ENCODE results near the gene CELF2.

CELF2 gene

DNA sequence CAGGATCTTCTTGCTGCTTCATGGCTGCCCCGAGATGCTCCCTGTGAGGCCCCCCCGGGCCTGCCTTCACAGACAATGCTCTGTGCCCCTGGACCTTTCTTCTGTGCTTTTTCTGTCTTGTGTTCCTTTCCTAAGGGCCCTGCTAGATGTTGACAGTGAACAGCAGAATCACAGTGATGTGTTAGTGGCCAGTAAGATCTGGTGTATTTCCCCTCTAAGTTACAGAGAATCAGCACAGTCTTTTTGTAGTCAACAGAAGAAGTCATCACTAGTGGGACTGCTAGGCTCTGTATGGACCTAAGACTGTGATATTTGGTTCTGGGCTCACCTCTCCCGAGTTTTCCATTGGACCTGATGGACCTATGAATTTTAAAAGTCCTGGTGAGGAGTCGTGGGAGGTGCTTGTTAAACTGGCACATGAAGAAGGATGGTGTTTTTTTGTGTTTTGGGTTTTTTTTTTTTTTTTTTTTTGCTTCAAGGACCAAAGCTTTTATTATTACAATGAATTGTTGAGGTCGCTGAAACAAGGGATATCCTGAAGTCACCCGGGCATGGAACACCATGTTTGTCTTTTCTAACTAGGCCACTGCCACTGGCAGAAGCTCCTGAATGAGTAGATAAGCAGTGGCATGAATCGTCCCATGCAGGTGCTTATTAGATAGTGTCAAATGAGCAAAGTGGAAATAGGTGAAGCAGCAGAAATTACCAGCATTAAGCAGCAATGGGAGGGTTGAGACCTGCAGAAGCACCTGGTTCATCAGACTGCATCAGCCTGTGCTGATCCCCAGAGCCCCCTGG lies 194.8 kb downstream of the CELF2 start:
- H3K4me3 ChIP-seq (ENCODE audit: low read depth, low read length) = no peak overlapping the region
- no peak overlapping the region for H2AFZ ChIP-seq (ENCODE audit: low read length, unreplicated experiment)
- no peaks in the 10 kb centered on the region for H3K4me1 ChIP-seq (ENCODE audit: control insufficient read depth, insufficient read depth, low read length, unreplicated experiment)
- no peaks in the 10 kb centered on the region for H3K79me2 ChIP-seq (ENCODE audit: control insufficient read depth, insufficient read depth, low read length, unreplicated experiment)
- H3K36me3 ChIP-seq (ENCODE audit: insufficient read depth, low read length) = no peaks in the 10 kb centered on the region
- no peaks in the 10 kb centered on the region for H3K27me3 ChIP-seq (ENCODE audit: insufficient read depth, low read length)
- H3K27ac ChIP-seq (ENCODE audit: low read depth, low read length) = no peak overlapping the region

GRCh38 chr10:11213137-11213536 lies 195.5 kb downstream of the CELF2 start:
- no peak overlapping the region for H3K27ac ChIP-seq (ENCODE audit: low read depth, low read length)
- H3K4me3 ChIP-seq (ENCODE audit: low read depth, low read length) = no peak overlapping the region
- no peaks in the 10 kb centered on the region for H3K27me3 ChIP-seq (ENCODE audit: insufficient read depth, low read length)
- no peaks in the 10 kb centered on the region for H3K4me1 ChIP-seq (ENCODE audit: control insufficient read depth, insufficient read depth, low read length, unreplicated experiment)
- H3K36me3 ChIP-seq (ENCODE audit: insufficient read depth, low read length) = no peaks in the 10 kb centered on the region
- H2AFZ ChIP-seq (ENCODE audit: low read length, unreplicated experiment) = no peak overlapping the region
- no peaks in the 10 kb centered on the region for H3K79me2 ChIP-seq (ENCODE audit: control insufficient read depth, insufficient read depth, low read length, unreplicated experiment)

- no peak overlapping the region for H2AFZ ChIP-seq (ENCODE audit: low read length, unreplicated experiment)
- H3K27ac ChIP-seq (ENCODE audit: low read depth, low read length) = no peak overlapping the region
- H3K36me3 ChIP-seq (ENCODE audit: insufficient read depth, low read length) = no peaks in the 10 kb centered on the region
- H3K79me2 ChIP-seq (ENCODE audit: control insufficient read depth, insufficient read depth, low read length, unreplicated experiment) = no peaks in the 10 kb centered on the region
- no peak overlapping the region for H3K4me3 ChIP-seq (ENCODE audit: low read depth, low read length)
- H3K4me1 ChIP-seq (ENCODE audit: control insufficient read depth, insufficient read depth, low read length, unreplicated experiment) = no peaks in the 10 kb centered on the region
- H3K27me3 ChIP-seq (ENCODE audit: insufficient read depth, low read length) = no peaks in the 10 kb centered on the region
Measured at GRCh38 chr10:11214407-11214806, 196.7 kb downstream of the CELF2 start.

- Histone ChIP-seq H3K27me3 (ENCODE audit: insufficient read depth, low read length) (no peaks in the 10 kb centered on the region), H3K4me3 (ENCODE audit: low read depth, low read length) (no peak overlapping the region), H3K4me1 (ENCODE audit: control insufficient read depth, insufficient read depth, low read length, unreplicated experiment) (no peaks in the 10 kb centered on the region), H3K36me3 (ENCODE audit: insufficient read depth, low read length) (no peaks in the 10 kb centered on the region), H3K27ac (ENCODE audit: low read depth, low read length) (no peak overlapping the region), H2AFZ (ENCODE audit: low read length, unreplicated experiment) (no peak overlapping the region), H3K79me2 (ENCODE audit: control insufficient read depth, insufficient read depth, low read length, unreplicated experiment) (no peaks in the 10 kb centered on the region)
Measured at GRCh38 chr10:11215471-11215870, 197.8 kb downstream of the CELF2 start.

GRCh38 chr10:11217521-11217920 lies 199.8 kb downstream of the CELF2 start:
- H3K4me1 ChIP-seq (ENCODE audit: control insufficient read depth, insufficient read depth, low read length, unreplicated experiment) = no peaks in the 10 kb centered on the region
- H3K4me3 ChIP-seq (ENCODE audit: low read depth, low read length) = no peak overlapping the region
- no peak overlapping the region for H2AFZ ChIP-seq (ENCODE audit: low read length, unreplicated experiment)
- no peaks in the 10 kb centered on the region for H3K79me2 ChIP-seq (ENCODE audit: control insufficient read depth, insufficient read depth, low read length, unreplicated experiment)
- H3K27ac ChIP-seq (ENCODE audit: low read depth, low read length) = no peak overlapping the region
- no peaks in the 10 kb centered on the region for H3K36me3 ChIP-seq (ENCODE audit: insufficient read depth, low read length)
- H3K27me3 ChIP-seq (ENCODE audit: insufficient read depth, low read length) = no peaks in the 10 kb centered on the region

- Histone ChIP-seq H2AFZ (ENCODE audit: low read length, unreplicated experiment) (no peak overlapping the region), H3K4me1 (ENCODE audit: control insufficient read depth, insufficient read depth, low read length, unreplicated experiment) (no peaks in the 10 kb centered on the region), H3K27ac (ENCODE audit: low read depth, low read length) (no peak overlapping the region), H3K4me3 (ENCODE audit: low read depth, low read length) (no peak overlapping the region), H3K27me3 (ENCODE audit: insufficient read depth, low read length) (no peaks in the 10 kb centered on the region), H3K36me3 (ENCODE audit: insufficient read depth, low read length) (no peaks in the 10 kb centered on the region), H3K79me2 (ENCODE audit: control insufficient read depth, insufficient read depth, low read length, unreplicated experiment) (no peaks in the 10 kb centered on the region)
Measured at GRCh38 chr10:11218395-11218794, 200.7 kb downstream of the CELF2 start.

DNA sequence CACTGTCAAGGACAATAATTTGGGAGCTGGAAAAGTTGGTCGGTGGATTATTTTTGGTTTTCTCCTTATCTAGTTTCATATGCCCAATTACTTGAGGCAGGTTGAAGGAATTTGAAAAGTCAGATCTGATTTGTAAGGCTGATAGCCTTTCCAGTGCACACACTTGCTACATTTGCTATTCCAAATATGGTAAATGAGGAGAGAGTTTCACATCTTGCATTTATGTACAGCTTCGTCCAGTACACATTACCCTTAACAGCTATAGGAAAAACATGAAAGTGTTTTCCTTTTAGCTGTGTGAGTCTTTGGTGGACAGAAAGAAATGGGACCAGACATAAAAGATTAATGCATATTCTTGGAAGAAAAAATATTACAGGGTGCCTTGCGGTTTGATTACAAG lies 201.8 kb downstream of the CELF2 start:
- Histone ChIP-seq H3K4me3 (ENCODE audit: low read depth, low read length) (no peak overlapping the region), H2AFZ (ENCODE audit: low read length, unreplicated experiment) (no peak overlapping the region), H3K27me3 (ENCODE audit: insufficient read depth, low read length) (no peaks in the 10 kb centered on the region), H3K4me1 (ENCODE audit: control insufficient read depth, insufficient read depth, low read length, unreplicated experiment) (no peaks in the 10 kb centered on the region), H3K79me2 (ENCODE audit: control insufficient read depth, insufficient read depth, low read length, unreplicated experiment) (no peaks in the 10 kb centered on the region), H3K27ac (ENCODE audit: low read depth, low read length) (no peak overlapping the region), H3K36me3 (ENCODE audit: insufficient read depth, low read length) (no peaks in the 10 kb centered on the region)

GRCh38 chr10:11223081-11223480 lies 205.4 kb downstream of the CELF2 start:
- Histone ChIP-seq H3K4me3 (ENCODE audit: low read depth, low read length) (no peak overlapping the region), H3K36me3 (ENCODE audit: insufficient read depth, low read length) (no peaks in the 10 kb centered on the region), H3K79me2 (ENCODE audit: control insufficient read depth, insufficient read depth, low read length, unreplicated experiment) (no peaks in the 10 kb centered on the region), H2AFZ (ENCODE audit: low read length, unreplicated experiment) (no peak overlapping the region), H3K27ac (ENCODE audit: low read depth, low read length) (no peak overlapping the region), H3K4me1 (ENCODE audit: control insufficient read depth, insufficient read depth, low read length, unreplicated experiment) (no peaks in the 10 kb centered on the region), H3K27me3 (ENCODE audit: insufficient read depth, low read length) (no peaks in the 10 kb centered on the region)

- H3K27ac ChIP-seq (ENCODE audit: low read depth, low read length) = no peak overlapping the region
- H3K27me3 ChIP-seq (ENCODE audit: insufficient read depth, low read length) = no peaks in the 10 kb centered on the region
- no peak overlapping the region for H3K4me3 ChIP-seq (ENCODE audit: low read depth, low read length)
- no peak overlapping the region for H2AFZ ChIP-seq (ENCODE audit: low read length, unreplicated experiment)
- H3K36me3 ChIP-seq (ENCODE audit: insufficient read depth, low read length) = no peaks in the 10 kb centered on the region
- no peaks in the 10 kb centered on the region for H3K4me1 ChIP-seq (ENCODE audit: control insufficient read depth, insufficient read depth, low read length, unreplicated experiment)
- H3K79me2 ChIP-seq (ENCODE audit: control insufficient read depth, insufficient read depth, low read length, unreplicated experiment) = no peaks in the 10 kb centered on the region
Measured at GRCh38 chr10:11223507-11224140, 206.0 kb downstream of the CELF2 start.

DNA sequence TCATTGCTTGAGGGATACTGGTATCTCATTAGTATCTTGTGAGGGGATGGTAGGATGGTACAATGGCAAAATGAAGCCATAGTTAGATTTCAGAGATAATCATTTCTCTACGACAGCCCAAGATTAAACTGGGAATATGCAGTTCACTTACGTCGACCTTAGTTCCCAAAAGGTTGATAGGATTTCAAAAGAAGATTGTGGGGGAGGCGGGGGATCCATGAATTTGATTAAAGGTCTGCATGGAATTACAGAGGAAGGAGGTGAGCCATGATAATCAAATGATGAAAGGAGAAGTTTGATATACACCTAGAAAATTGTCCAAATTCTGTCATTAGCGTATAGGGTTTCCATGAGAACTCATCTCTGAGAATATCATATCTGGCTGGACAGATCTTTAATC lies 206.6 kb downstream of the CELF2 start:
- Histone ChIP-seq H3K4me3 (ENCODE audit: low read depth, low read length) (no peak overlapping the region), H3K36me3 (ENCODE audit: insufficient read depth, low read length) (no peaks in the 10 kb centered on the region), H2AFZ (ENCODE audit: low read length, unreplicated experiment) (no peak overlapping the region), H3K27ac (ENCODE audit: low read depth, low read length) (no peak overlapping the region), H3K4me1 (ENCODE audit: control insufficient read depth, insufficient read depth, low read length, unreplicated experiment) (no peaks in the 10 kb centered on the region), H3K27me3 (ENCODE audit: insufficient read depth, low read length) (no peaks in the 10 kb centered on the region), H3K79me2 (ENCODE audit: control insufficient read depth, insufficient read depth, low read length, unreplicated experiment) (no peaks in the 10 kb centered on the region)

DNA sequence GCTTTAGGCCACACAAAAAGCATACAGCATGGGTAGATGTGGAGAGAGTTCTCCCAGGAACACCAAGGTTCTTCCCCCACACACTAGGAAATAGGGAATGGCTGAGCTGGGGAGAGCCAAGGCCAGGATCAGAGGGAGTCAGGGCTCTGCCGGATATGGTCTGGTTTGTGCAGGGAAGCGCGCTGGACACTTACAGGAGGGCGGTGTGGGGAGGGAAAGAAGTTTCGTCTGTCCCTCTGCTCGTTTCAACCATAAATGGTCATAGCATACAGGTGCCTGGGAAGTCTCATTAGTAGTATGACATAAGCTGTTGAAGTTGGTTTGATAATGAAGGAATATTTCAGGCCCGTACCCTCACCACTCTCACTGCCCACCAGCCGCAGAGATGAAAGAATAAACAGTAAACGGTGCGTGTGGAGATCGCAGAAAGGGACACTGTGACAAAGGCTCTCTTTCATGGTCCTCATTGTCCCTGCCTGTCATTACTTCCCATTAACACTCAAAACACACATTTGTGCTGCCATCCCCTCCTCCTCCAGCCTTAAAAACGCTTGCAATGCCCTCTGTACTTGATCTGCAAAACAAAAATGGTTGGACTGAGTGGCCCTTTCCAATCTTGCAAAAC lies 207.2 kb downstream of the CELF2 start:
- H3K36me3 ChIP-seq (ENCODE audit: insufficient read depth, low read length) = no peaks in the 10 kb centered on the region
- no peak overlapping the region for H2AFZ ChIP-seq (ENCODE audit: low read length, unreplicated experiment)
- H3K27ac ChIP-seq (ENCODE audit: low read depth, low read length) = no peak overlapping the region
- H3K4me3 ChIP-seq (ENCODE audit: low read depth, low read length) = no peak overlapping the region
- no peaks in the 10 kb centered on the region for H3K79me2 ChIP-seq (ENCODE audit: control insufficient read depth, insufficient read depth, low read length, unreplicated experiment)
- no peaks in the 10 kb centered on the region for H3K4me1 ChIP-seq (ENCODE audit: control insufficient read depth, insufficient read depth, low read length, unreplicated experiment)
- no peaks in the 10 kb centered on the region for H3K27me3 ChIP-seq (ENCODE audit: insufficient read depth, low read length)

Measured in ACC112 (cell line).